ENCODE data around the gene RAPGEF1. TPM values are rescaled to one million over a fixed set of nuclear protein-coding genes. Genes with fewer than 3 reads are reported as not detected.
"Not testable (repeated sequence)": the region's sequence is repeated elsewhere in the genome, so short reads cannot be mapped to it uniquely, and the experiment has no call there.

RAPGEF1 gene
- total and polyA plus RNA-seq, 2 donors = 18.9 to 38.3 TPM

DNA sequence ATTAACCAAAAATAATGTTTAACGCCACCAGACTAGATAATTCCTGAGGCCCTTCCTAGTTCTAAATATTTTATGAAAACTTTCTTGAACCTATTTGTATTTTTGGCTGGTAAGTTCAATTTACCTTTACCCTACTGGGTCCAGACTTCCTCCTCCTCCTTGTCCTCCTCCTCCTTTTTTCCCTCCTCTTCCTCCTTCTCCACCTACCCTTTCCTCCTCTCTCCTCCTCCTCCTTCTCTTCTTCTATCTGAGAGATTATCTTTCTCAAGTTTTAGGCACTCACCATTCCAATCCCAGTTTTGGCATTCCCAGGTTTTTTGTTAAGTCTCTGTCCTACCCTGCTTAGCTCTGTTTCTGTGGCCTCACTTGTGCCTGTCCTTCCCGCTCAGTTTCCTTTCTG, 24.7 kb upstream of the RAPGEF1 start:
- Histone ChIP-seq H3K4me3 (ENCODE audit: low read depth, low read length) (no peak overlapping the region), H3K4me1 (ENCODE audit: insufficient read depth) (peaks cover 2% of the 10 kb centered on the region), H3K36me3 (ENCODE audit: insufficient read depth) (no peaks in the 10 kb centered on the region), H3K27ac (ENCODE audit: low read depth) (no peak overlapping the region)
- DNase-seq (ENCODE audit: extremely low spot score) = no peak
- WGBS = 77% methylated on average over 2 of the region's 2 CpGs

DNA sequence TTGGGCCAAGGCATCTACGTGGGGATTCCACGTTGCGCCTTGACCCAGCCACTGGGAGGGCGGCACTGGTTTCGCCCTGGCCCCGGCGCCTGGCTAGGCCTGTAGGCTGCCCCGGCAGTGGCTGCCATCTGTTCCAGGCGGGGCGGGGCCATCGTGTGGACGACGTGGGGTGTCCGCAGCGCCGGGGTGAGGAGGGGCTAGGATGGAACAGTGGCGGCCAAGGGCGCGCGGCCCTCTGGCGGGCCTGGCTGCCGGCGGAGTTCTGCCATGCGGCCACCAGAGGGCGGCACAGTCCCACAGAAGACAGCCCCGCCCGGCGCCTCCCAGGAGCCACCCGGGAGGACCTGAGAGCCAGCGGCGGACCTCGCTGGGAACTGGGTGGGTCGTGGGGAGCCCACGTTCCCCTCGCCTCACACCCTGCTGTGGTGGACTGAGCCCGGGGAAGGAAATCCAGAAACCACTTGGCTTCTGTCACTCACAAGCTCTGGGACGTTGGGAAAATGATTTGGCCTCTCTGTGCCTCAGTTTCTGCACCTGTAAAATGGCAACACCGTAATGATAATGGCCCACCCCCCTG, 22.6 kb upstream of the RAPGEF1 start:
- Histone ChIP-seq H3K27ac (ENCODE audit: low read depth) (no peak overlapping the region), H3K4me1 (ENCODE audit: insufficient read depth) (peaks cover 2% of the 10 kb centered on the region), H3K4me3 (ENCODE audit: low read depth, low read length) (no peak overlapping the region), H3K36me3 (ENCODE audit: insufficient read depth) (no peaks in the 10 kb centered on the region)
- no peak for DNase-seq (ENCODE audit: extremely low spot score)
- 8% methylated on average over 38 of the region's 38 CpGs for WGBS

DNA sequence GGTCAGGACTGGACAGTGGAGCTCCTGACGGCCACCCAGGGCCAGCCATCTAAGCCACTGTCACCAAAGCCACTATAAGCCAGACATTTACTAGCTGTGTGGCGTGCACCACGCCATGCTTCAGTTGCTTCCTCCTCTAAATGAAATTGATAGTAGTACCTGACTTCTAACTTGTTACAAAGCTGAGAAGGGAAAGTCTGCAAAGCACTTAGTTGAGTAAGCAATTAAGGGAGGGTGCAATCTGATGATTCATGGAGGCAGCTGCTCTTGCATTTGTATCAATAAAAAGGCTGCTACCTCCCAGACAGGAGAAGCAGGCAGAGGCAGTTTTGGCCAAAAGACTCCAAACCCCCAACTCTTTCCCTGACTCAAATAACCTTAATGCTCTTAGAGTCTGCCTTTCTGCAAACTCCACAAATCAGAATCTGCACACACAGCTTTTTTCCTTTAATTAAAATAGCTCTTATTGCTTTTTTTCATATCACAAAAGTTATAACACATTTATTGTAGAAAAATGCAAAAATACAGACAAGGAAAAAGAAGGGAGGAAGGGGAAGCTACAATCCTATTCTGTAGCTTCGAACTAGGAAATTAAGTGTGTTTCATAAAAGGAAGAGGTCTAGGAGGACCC, 19.3 kb upstream of the RAPGEF1 start:
- WGBS = 39% methylated on average over 4 of the region's 4 CpGs
- no peak overlapping the region for H3K27ac ChIP-seq (ENCODE audit: low read depth)
- H3K4me3 ChIP-seq (ENCODE audit: low read depth, low read length) = no peak overlapping the region
- H3K4me1 ChIP-seq (ENCODE audit: insufficient read depth) = peaks cover 2% of the 10 kb centered on the region
- no peak for DNase-seq (ENCODE audit: extremely low spot score)
- H3K36me3 ChIP-seq (ENCODE audit: insufficient read depth) = no peaks in the 10 kb centered on the region

DNA sequence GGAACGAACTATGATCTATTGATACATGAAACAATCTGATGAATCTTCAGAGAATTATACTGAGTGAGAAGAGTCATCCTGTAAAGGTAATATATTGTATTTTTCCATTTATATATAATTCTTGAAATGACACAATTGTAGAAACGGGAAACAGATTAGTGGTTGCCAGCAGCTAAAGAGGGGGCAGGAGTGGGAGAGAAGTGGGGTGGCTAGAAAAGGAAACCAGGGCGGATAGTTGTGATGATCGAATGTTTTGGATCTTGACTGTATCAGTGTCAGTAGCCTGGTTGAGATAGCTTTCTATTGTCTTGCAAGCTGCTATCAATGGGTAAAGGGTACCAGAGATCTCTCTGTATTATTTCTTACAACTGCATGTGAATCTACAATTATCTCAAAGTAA, 17.7 kb upstream of the RAPGEF1 start:
- Histone ChIP-seq H3K36me3 (ENCODE audit: insufficient read depth) (no peaks in the 10 kb centered on the region), H3K4me1 (ENCODE audit: insufficient read depth) (peaks cover 2% of the 10 kb centered on the region), H3K4me3 (ENCODE audit: low read depth, low read length) (no peak overlapping the region), H3K27ac (ENCODE audit: low read depth) (no peak overlapping the region)
- 52% methylated on average over 4 of the region's 4 CpGs for WGBS
- no peak for DNase-seq (ENCODE audit: extremely low spot score)

DNA sequence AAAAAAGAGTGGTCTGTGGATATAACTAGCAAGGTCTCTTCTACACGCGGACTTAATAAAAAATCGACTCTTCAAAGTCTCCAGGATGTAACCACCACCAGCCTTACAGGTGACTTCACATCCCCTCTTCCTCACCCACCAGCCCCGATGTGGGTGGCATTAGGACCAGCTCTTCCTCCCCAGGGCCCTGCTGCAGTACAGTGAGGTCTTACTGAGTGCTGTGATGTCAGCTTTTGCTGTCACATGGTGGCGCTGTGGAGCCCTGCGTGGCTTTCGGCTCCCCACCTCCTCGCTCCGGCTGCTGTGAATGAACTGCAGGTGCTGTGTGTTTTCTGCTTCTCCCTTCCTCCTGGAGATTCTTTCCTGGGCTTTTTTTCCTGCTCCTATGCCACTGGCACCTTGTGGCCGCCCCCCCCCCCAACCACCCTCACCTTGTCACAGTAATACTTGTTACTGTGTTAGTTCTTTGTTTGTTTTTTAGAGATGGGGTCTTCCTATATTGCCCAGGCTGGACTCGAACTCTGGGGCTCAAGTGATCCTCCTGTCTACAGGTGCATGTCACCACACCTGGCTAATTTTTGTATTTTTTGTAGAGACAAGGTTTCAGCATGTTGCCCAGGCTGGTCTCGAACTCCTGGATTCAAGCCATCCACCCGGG, 15.8 kb upstream of the RAPGEF1 start:
- WGBS = 20% methylated on average over 13 of the region's 13 CpGs

DNA sequence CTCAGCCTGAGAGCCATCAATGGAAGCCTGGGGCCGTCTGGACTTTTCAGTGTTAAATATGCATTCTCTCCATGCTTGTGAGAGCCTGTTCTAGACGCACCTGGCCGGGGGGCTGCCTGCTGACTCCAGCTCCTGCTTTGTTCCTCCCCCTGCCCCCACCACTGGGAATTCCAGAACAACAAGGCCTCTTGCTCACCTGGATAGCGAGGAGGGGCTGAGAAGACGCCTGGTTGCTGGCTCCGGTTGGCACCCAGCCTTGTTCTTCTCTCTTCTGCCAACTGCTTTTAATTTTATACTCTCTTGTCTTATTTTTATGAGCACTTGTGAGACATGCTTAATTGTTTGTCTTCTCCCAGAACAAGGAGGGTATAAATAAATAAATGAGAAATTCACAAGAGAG, 15.0 kb upstream of the RAPGEF1 start:
- Histone ChIP-seq H3K27ac (ENCODE audit: low read depth) (no peak overlapping the region), H3K4me3 (ENCODE audit: low read depth, low read length) (no peak overlapping the region), H3K36me3 (ENCODE audit: insufficient read depth) (no peaks in the 10 kb centered on the region), H3K4me1 (ENCODE audit: insufficient read depth) (no peaks in the 10 kb centered on the region)
- no peak for DNase-seq (ENCODE audit: extremely low spot score)
- 50% methylated on average over 6 of the region's 6 CpGs for WGBS

More for the DNA sequence above, 15.8 kb upstream of the RAPGEF1 start:
- H3K27ac ChIP-seq (ENCODE audit: low read depth) = no peak overlapping the region
- no peak overlapping the region for H3K4me3 ChIP-seq (ENCODE audit: low read depth, low read length)
- DNase-seq (ENCODE audit: extremely low spot score) = no peak
- no peaks in the 10 kb centered on the region for H3K4me1 ChIP-seq (ENCODE audit: insufficient read depth)
- no peaks in the 10 kb centered on the region for H3K36me3 ChIP-seq (ENCODE audit: insufficient read depth)

DNA sequence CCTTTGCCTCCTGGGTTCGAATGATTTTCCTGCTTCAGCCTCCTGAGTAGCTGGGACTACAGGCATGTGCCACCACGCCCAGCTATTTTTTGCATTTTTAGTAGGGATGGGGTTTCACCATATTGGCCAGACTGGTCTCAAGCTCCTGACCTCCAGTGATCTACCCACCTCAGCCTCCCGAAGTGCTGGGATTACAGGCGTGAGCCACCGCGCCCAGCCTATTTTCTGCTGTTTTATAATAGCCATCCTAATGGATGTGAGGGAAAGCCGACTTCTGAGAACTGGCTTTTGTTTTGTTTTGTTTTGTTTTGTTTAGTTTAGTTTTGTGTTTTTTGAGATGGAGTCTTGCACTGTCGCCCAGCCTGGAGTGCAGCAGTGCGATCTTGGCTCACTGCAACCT, 13.9 kb upstream of the RAPGEF1 start:
- 87% methylated on average over 9 of the region's 9 CpGs for WGBS
- H3K27ac ChIP-seq (ENCODE audit: low read depth); H3K4me1 ChIP-seq (ENCODE audit: insufficient read depth); H3K36me3 ChIP-seq (ENCODE audit: insufficient read depth); DNase-seq (ENCODE audit: extremely low spot score); H3K4me3 ChIP-seq (ENCODE audit: low read depth, low read length): not testable (repeated sequence)

DNA sequence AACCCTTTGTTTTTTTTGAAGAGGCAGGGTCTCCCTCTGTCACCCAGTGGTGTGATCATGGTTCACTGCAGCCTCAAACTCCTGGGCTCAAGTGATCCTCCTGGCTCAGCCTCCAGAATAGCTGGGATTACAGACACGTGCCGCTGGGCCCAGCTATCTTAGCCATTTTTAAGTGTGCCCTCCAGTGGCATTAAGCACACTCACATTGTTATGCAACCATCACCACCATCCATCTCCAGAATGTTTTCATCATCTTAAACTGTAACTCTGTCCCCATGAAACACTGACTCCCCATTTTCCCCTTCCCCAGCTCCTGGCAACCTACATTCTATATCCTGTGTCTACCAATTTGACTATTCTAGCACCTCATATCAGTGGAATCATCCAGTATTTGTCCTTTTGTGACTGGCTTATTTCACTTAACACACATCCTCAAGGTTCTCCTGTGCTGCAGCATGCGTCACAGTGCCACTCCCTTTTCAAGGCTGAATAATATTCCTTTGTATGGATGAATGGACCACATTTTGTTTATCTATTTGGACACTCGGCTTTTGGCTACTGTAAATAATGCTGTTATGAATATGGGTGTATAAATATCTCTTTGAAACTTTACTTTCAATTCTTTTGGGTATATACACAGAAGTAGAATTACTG, 12.5 kb upstream of the RAPGEF1 start:
- H3K36me3 ChIP-seq (ENCODE audit: insufficient read depth) = no peaks in the 10 kb centered on the region
- no peak overlapping the region for H3K4me3 ChIP-seq (ENCODE audit: low read depth, low read length)
- no peak overlapping the region for H3K27ac ChIP-seq (ENCODE audit: low read depth)
- 80% methylated on average over 4 of the region's 4 CpGs for WGBS
- no peak for DNase-seq (ENCODE audit: extremely low spot score)
- H3K4me1 ChIP-seq (ENCODE audit: insufficient read depth) = no peaks in the 10 kb centered on the region

DNA sequence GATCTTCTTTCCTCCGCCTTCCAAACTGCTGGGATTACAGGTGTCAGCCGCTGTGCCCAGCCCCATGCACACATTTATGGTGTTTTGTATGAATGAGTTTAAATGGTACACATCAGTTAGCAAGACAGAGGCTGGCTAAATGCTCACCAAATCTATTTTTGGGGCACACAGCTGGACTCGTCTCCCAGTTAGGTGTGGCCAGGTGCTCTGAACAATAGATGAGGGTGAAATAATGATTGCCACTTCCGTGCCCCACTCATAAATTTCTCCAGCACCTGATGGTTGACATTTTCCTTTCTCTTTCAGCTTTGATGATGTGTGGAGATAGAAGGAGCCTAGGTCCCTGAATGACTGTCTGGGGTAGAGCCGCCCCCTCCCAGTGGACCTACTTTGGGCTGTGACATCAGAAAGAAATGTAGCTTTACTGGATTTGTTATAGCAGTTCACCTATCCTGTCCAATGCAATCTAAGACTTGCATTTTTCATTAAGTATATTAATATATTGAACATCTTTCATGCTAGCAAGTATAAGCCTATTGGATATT, 8.6 kb upstream of the RAPGEF1 start:
- Histone ChIP-seq H3K27ac (ENCODE audit: low read depth) (no peak overlapping the region), H3K4me3 (ENCODE audit: low read depth, low read length) (no peak overlapping the region), H3K4me1 (ENCODE audit: insufficient read depth) (no peaks in the 10 kb centered on the region), H3K36me3 (ENCODE audit: insufficient read depth) (no peaks in the 10 kb centered on the region)
- DNase-seq (ENCODE audit: extremely low spot score) = no peak
- WGBS = 77% methylated on average over 5 of the region's 5 CpGs

DNA sequence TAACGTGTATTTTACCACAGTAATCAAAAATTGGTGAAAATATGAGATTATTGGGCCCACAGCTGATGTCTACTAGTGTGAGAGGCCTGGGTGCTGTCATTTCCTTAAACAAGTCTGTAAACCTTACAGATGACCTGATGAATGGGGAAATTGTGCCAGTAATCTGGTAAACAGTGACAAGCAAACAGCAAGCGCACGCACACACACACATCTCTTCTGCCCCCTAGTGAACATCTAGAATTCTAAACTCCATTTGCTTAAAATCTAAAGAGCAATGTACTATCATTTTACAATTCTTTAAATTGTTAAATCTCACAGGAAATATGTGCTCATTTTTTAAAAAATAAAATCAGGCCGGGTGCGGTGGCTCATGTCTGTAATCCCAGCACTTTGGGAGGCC, 7.5 kb upstream of the RAPGEF1 start:
- H3K4me1 ChIP-seq (ENCODE audit: insufficient read depth) = no peaks in the 10 kb centered on the region
- H3K36me3 ChIP-seq (ENCODE audit: insufficient read depth) = no peaks in the 10 kb centered on the region
- H3K4me3 ChIP-seq (ENCODE audit: low read depth, low read length) = no peak overlapping the region
- H3K27ac ChIP-seq (ENCODE audit: low read depth) = no peak overlapping the region
- DNase-seq (ENCODE audit: extremely low spot score) = no peak
- 41% methylated on average over 5 of the region's 5 CpGs for WGBS

DNA sequence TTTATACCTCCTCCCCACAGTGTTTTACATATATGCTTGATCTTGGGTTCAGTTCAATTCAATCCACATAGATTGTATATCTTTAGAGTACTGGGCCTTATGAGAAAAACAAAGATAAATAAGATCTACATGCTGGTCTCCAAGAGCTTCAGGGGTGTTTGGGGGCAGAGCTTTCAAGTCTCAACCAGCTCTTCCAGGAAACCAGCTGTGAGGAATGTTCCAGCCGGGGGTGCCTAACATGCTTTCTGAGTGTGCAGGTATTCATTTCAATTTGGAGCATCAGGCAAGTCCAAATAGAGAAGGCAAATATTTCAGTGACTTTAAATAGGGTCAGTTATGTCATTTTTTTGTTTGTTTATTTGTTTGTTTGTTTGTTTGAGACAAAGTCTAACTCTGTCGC, 5.7 kb upstream of the RAPGEF1 start:
- DNase-seq (ENCODE audit: extremely low spot score) = peak; percentile 52
- Histone ChIP-seq H3K4me3 (ENCODE audit: low read depth, low read length) (no peak overlapping the region), H3K27ac (ENCODE audit: low read depth) (no peak overlapping the region), H3K36me3 (ENCODE audit: insufficient read depth) (no peaks in the 10 kb centered on the region), H3K4me1 (ENCODE audit: insufficient read depth) (no peaks in the 10 kb centered on the region)
- 81% methylated on average over 2 of the region's 2 CpGs for WGBS

DNA sequence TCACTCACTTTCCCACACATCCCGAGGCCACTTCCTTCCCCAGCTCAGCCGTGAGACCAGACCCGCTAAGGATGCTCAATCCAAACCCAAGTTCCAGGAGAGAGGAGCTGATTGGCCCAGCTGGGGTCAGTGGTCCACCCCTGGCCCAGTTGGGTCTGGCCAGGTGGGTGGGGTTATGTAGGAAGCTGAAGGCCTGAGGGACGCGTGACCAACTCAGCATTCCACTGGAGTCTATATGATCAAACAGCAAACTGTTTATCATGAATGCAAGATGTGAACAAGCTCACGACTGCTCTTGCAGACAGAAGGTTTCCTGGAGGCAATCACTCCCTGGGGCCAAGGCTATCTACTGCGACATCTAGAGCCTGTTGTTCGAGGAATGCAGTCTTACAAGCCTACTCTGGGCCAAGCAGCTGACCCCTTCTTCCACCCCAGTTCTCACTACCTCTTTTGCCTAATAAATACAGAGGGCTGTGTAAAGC, 4.9 kb upstream of the RAPGEF1 start:
- Histone ChIP-seq H3K27ac (ENCODE audit: low read depth) (no peak overlapping the region), H3K4me1 (ENCODE audit: insufficient read depth) (no peaks in the 10 kb centered on the region), H3K36me3 (ENCODE audit: insufficient read depth) (no peaks in the 10 kb centered on the region), H3K4me3 (ENCODE audit: low read depth, low read length) (no peak overlapping the region)
- 73% methylated on average over 8 of the region's 8 CpGs for WGBS
- DNase-seq (ENCODE audit: extremely low spot score) = peak; percentile 37

DNA sequence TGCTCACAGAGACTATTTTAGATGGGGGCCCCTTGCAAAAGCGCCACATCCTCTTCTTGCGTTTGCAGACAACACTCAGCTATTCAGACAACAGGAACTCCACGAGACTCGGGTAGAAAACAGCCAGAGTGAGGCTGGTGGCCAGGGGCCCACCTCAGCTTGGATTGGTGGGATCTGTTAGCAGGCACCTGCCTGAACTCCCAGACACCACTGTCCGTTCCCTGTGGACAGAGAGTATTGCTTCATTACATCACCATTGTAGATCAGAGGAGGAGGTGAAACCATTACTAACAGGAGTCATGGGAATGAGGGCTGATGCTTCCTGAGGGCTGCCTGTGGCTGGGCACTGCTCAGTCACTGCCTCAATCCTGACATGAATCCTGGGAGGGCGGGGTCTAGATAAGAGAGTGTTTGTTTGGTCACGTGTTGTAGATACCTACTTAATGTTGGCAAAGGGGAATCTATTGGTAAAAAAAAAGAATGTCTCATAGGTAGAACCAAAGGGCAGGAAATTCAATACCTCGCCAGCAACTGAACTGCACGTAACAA, 4.4 kb upstream of the RAPGEF1 start:
- Histone ChIP-seq H3K4me1 (ENCODE audit: insufficient read depth) (no peaks in the 10 kb centered on the region), H3K4me3 (ENCODE audit: low read depth, low read length) (no peak overlapping the region), H3K36me3 (ENCODE audit: insufficient read depth) (no peaks in the 10 kb centered on the region), H3K27ac (ENCODE audit: low read depth) (no peak overlapping the region)
- DNase-seq (ENCODE audit: extremely low spot score) = no peak
- 67% methylated on average over 9 of the region's 9 CpGs for WGBS

All from urinary bladder (tissue), 4 donors.